OCI-LY1 (cell line): ENCODE results near the gene PRKCA.
"Not testable (repeated sequence)": the region's sequence is repeated elsewhere in the genome, so short reads cannot be mapped to it uniquely, and the experiment has no call there.

ENCODE experiments used
- H2AFZ ChIP-seq: fragments of 200-600 bp; sonication (generic), shearing (Covaris generic); 2 replicates; pipeline ENCODE4 v1.6.0; 2014; ENCODE audit warnings: antibody characterized with exemption, mild to moderate bottlenecking, low read length
- H3F3A ChIP-seq: fragments of 200-600 bp; sonication (generic), shearing (Covaris generic); 2 replicates; pipeline ENCODE4 v1.6.0; 2014; ENCODE audit warnings: mild to moderate bottlenecking, antibody characterized with exemption, low read length, moderate library complexity; ENCODE audit not compliant: insufficient read depth
- H3K27ac ChIP-seq: fragments of 200-600 bp; sonication (generic); 2 replicates; pipeline ENCODE4 v1.5.1; 2014; ENCODE audit warnings: low read length, mixed run types, mild to moderate bottlenecking, low read depth; ENCODE audit not compliant: poor library complexity, severe bottlenecking
- H3K27me3 ChIP-seq: fragments of 200-600 bp; sonication (generic); 2 replicates; pipeline ENCODE4 v1.6.0; 2014; ENCODE audit warnings: antibody characterized with exemption, mild to moderate bottlenecking, low read length, moderate library complexity; ENCODE audit not compliant: insufficient read depth
- H3K36me3 ChIP-seq: fragments of 200-600 bp; sonication (generic); 2 replicates; pipeline ENCODE4 v1.6.1; 2014; ENCODE audit warnings: mild to moderate bottlenecking, antibody characterized with exemption, low read length, moderate library complexity, mixed read lengths; ENCODE audit not compliant: insufficient read depth
- H3K4me1 ChIP-seq: fragments of 200-600 bp; sonication (generic); 2 replicates; pipeline ENCODE4 v1.5.1; 2014; ENCODE audit warnings: mild to moderate bottlenecking, low read length, moderate library complexity; ENCODE audit not compliant: insufficient read depth, severe bottlenecking
- H3K4me2 ChIP-seq: fragments of 200-600 bp; sonication (generic), shearing (Covaris generic); 2 replicates; pipeline ENCODE4 v1.6.1; 2014; ENCODE audit warnings: low read length
- H3K4me3 ChIP-seq: fragments of 200-600 bp; sonication (generic); 2 replicates; pipeline ENCODE4 v1.5.1; 2014; ENCODE audit warnings: low read length, low read depth, mild to moderate bottlenecking, mixed read lengths; ENCODE audit not compliant: poor library complexity, severe bottlenecking
- H3K79me2 ChIP-seq: fragments of 200-600 bp; shearing (Covaris generic); 2 replicates; pipeline ENCODE4 v1.6.1; 2016; ENCODE audit warnings: mixed run types, low read length, mixed read lengths; ENCODE audit not compliant: insufficient read depth
- H3K9ac ChIP-seq: fragments of 200-600 bp; sonication (generic), shearing (Covaris generic); 2 replicates; pipeline ENCODE4 v1.6.1; 2014; ENCODE audit warnings: mild to moderate bottlenecking, low read length, mixed read lengths
- H3K9me2 ChIP-seq: fragments of 200-600 bp; sonication (generic), shearing (Covaris generic); 2 replicates; pipeline ENCODE4 v1.6.1; 2014; ENCODE audit warnings: low read depth, mild to moderate bottlenecking, low read length, mixed read lengths
- H3K9me3 ChIP-seq: fragments of 200-600 bp; shearing (Covaris generic); 2 replicates; pipeline ENCODE4 v1.6.1; 2014; ENCODE audit warnings: low read length, mixed read lengths
- H4K20me1 ChIP-seq: fragments of 200-600 bp; sonication (generic), shearing (Covaris generic); 2 replicates; pipeline ENCODE4 v1.6.0; 2016; ENCODE audit warnings: mild to moderate bottlenecking, low read length; ENCODE audit not compliant: insufficient read depth
- CTCF ChIP-seq: fragments of 200-600 bp; sonication (generic), shearing (Covaris generic); IDR thresholded peaks from 2 replicates; pipeline ENCODE4 v1.5.1; 2017; ENCODE audit warnings: mild to moderate bottlenecking, antibody characterized with exemption, low read length, moderate library complexity, mixed read lengths
- EZH2 ChIP-seq: fragments of 200-600 bp; sonication (generic), shearing (Covaris generic); IDR thresholded peaks from 2 replicates; pipeline ENCODE4 v1.8.0; 2017; ENCODE audit warnings: borderline replicate concordance, mixed run types, mild to moderate bottlenecking, antibody characterized with exemption, low read length, moderate library complexity, mixed read lengths

Gene PRKCA

GRCh38 chr17:66340720-66341119 lies 38.3 kb downstream of the PRKCA start:
- TF ChIP-seq CTCF: no peak
- no peak for TF ChIP-seq EZH2
- Histone ChIP-seq H3K4me1 (peaks cover 28% of the 10 kb centered on the region), H3K27ac (no peak overlapping the region), H3K9me3 (no peaks in the 10 kb centered on the region), H3K4me2 (no peak overlapping the region), H3K27me3 (no peaks in the 10 kb centered on the region), H3K4me3 (no peak overlapping the region), H4K20me1 (no peaks in the 10 kb centered on the region), H3K79me2 (0 out of 2 replicates have a peak, but pooled peaks cover 3% of the 10 kb centered on the region), H3K9me2 (no peaks in the 10 kb centered on the region), H3F3A (no peaks in the 10 kb centered on the region), H2AFZ (no peak overlapping the region), H3K36me3 (peaks cover 4% of the 10 kb centered on the region; the same call in 1 of the 2 replicates), H3K9ac (no peak overlapping the region)

DNA sequence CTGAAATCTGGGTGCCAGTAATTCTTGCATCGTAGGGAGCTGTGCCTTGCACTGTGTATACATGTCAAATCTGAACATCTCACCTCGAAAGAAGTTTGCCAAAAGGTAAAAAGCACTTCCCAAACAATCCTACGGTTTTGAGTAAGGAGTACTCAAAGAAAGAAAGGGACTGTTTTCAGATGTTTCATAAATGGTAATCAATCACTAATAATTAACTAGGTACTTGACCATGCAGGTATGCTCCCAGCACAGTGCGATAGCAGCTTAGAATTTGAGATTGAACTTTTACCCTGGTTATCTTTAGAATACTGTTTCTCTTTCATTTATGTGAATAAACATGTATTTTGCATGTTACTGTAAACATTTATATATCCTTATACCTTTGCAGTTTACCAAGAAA lies 39.0 kb downstream of the PRKCA start:
- TF ChIP-seq CTCF: no peak
- Histone ChIP-seq H3K27ac (no peak overlapping the region), H3K9me2 (no peaks in the 10 kb centered on the region), H2AFZ (no peak overlapping the region), H3K79me2 (0 out of 2 replicates have a peak, but pooled peaks cover 3% of the 10 kb centered on the region), H3K4me2 (no peak overlapping the region), H3K9ac (no peak overlapping the region), H4K20me1 (no peaks in the 10 kb centered on the region), H3K36me3 (peaks cover 4% of the 10 kb centered on the region; the same call in 1 of the 2 replicates), H3K4me3 (no peak overlapping the region), H3K9me3 (no peaks in the 10 kb centered on the region), H3F3A (no peaks in the 10 kb centered on the region), H3K27me3 (no peaks in the 10 kb centered on the region), H3K4me1 (peaks cover 28% of the 10 kb centered on the region)

DNA sequence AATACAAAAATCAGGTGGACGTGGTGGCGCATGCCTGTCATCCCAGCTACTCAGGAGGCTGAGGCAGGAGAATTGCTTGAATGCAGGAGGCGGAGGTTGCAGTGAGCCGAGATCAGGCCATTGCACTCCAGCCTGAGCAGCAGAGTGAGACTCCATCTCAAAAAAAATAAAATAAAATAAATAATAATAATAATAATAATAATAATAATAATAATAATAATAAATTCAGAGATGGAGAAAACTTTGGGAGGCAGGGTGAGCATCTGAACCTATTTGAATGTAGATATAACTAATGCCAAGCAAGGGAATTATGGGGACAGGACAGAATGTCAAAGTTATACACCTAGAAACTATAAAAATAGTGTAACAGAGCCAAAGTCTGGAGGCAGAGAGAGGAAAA lies 39.9 kb downstream of the PRKCA start:
- not testable (repeated sequence) for H3K27me3 ChIP-seq, H2AFZ ChIP-seq, H3K4me2 ChIP-seq, H3K27ac ChIP-seq, H3K4me3 ChIP-seq, H3F3A ChIP-seq, H3K9me2 ChIP-seq, H3K9me3 ChIP-seq, H4K20me1 ChIP-seq, H3K9ac ChIP-seq, H3K79me2 ChIP-seq, H3K36me3 ChIP-seq
- peaks cover 28% of the 10 kb centered on the region for H3K4me1 ChIP-seq

- no peaks in the 10 kb centered on the region for H3K27me3 ChIP-seq
- H3K27ac ChIP-seq: no peak overlapping the region
- H3K9me3 ChIP-seq: no peaks in the 10 kb centered on the region
- H3K4me2 ChIP-seq: no peak overlapping the region
- 0 out of 2 replicates have a peak, but pooled peaks cover 7% of the 10 kb centered on the region for H3K79me2 ChIP-seq
- no peaks in the 10 kb centered on the region for H3K9me2 ChIP-seq
- H3K9ac ChIP-seq: no peak overlapping the region
- TF ChIP-seq CTCF: no peak
- no peak for TF ChIP-seq EZH2
- H3K4me3 ChIP-seq: no peak overlapping the region
- H3F3A ChIP-seq: no peaks in the 10 kb centered on the region
- H3K36me3 ChIP-seq: peaks cover 4% of the 10 kb centered on the region; the same call in 1 of the 2 replicates
- H3K4me1 ChIP-seq: peaks cover 23% of the 10 kb centered on the region
- no peaks in the 10 kb centered on the region for H4K20me1 ChIP-seq
- no peak overlapping the region for H2AFZ ChIP-seq
Observed at GRCh38 chr17:66343531-66344078, 41.2 kb downstream of the PRKCA start.
